LNCAP (cell line): ENCODE data around the gene FRAS1.

Experiments used
- TF ChIP-seq, protein P1 (sequence below): fragments of 450-650 bp; IDR thresholded peaks from 2 replicates; pipeline ENCODE4 v1.5.1; 2017; ENCODE audit warnings: mild to moderate bottlenecking

FRAS1 gene

DNA sequence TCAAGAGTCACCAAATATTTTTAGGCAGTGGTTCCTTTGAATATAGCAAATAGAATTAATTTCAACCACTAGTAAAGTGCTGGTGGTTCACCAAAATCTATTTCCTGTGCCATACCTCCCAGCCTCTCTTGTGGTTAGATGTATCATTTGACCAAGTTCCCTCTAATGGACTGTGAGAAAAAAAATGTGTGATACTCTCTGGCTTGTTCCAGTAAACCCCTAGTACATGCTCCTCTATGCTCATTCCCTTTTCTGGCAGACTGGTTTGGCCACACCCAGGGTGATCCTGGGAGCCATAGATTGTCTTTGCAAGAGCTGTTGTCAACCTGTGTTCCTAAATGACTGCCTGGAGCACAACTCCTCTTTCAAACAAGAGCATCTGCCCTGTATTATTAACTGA is 109.5 kb downstream of the FRAS1 start:
- TF ChIP-seq, protein P1, sequence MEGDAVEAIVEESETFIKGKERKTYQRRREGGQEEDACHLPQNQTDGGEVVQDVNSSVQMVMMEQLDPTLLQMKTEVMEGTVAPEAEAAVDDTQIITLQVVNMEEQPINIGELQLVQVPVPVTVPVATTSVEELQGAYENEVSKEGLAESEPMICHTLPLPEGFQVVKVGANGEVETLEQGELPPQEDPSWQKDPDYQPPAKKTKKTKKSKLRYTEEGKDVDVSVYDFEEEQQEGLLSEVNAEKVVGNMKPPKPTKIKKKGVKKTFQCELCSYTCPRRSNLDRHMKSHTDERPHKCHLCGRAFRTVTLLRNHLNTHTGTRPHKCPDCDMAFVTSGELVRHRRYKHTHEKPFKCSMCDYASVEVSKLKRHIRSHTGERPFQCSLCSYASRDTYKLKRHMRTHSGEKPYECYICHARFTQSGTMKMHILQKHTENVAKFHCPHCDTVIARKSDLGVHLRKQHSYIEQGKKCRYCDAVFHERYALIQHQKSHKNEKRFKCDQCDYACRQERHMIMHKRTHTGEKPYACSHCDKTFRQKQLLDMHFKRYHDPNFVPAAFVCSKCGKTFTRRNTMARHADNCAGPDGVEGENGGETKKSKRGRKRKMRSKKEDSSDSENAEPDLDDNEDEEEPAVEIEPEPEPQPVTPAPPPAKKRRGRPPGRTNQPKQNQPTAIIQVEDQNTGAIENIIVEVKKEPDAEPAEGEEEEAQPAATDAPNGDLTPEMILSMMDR, result no peak

DNA sequence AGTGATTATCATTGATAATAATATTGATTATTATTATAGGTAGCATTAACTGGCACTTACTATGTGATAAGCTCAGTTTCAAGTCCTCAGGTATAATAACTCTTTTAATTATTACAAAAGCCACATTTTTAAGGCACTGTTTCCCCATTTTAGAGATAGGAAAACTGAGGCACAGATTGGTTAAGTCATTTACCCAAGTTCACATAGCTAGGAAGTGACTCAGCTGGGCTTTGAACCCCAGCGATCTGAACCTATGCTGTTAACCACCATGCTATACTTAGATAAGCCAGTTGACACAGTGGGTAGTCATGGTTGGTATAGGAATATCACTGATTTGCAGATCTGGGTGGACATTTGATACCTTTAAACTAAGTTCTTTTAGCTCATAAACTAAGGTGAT is 110.4 kb downstream of the FRAS1 start:
- TF ChIP-seq, protein P1, result no peak

DNA sequence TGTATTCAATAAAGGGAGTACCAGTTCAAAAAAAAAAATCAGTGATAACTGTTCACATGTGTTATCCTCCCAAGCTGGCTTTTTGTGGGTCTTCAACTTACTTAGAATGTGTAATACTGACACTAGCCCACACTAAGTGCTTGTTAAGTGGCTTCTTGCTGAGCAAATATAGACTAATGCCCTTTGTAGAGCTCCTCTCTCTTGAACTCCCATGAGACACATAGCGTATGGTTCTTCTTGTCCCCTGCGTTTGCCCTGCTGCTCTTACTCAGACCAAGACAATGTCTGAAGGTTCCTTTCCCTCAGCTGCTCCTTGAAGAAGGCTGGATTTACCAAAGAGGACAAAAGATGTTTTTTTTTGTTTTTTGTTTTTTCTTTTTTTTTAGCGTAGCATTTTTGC is 110.9 kb downstream of the FRAS1 start:
- TF ChIP-seq, protein P1, result no peak

DNA sequence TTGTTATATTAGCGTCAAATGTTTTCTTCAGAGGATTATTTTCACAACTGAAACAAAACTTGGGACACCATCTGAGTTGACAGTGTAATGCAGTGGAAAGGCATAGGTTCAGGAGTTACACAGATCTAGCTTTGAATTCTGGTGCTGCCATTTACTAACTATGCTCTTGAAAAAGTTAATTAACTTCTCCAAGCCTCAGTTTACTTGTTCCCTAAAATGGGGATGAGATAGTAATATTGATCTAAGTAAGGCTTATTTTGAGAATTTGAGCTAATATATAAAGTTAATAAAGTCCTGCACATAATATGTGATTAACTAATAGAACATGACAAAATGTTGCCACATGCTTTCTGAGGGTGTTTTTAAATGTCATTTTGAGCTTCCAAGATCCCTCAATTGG is 112.6 kb downstream of the FRAS1 start:
- TF ChIP-seq, protein P1, result no peak

DNA sequence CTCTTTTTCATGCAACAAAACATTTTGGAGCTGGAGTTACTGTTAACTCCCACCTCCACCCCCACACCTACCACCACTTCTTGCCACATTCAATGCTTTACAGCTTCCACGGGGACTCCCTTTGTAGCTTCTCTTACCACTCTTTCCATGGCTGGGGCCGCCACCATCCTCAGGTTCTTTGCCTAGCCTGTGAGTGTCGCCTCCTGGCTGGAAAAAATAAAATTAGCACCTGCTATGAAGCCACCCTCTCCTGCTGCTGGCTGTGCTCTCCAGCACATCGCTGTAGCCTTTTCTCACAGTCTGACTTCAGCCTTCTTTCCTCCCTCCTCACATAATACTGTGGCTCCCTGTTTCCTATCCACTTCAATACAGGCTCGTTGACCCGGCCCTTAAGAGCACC is 114.4 kb downstream of the FRAS1 start:
- TF ChIP-seq, protein P1, result no peak

DNA sequence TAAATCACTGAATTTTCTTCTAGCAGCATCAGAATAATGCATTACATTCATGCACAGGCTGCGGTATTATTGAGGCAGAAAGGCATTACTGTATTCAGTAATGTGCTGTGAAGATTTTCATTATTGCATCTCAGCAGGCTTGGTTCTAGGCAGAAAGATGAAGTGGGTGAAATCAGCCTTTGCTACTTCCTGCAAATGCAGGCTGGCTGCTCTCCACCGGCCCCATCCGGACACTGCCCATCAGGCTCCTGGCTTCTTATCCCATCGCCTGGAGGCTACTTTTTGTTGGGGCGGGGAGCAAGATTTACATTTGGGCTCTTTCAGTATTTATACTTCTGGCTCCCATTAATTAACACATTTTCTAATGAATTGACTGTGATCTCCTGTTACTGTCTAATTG is 117.8 kb downstream of the FRAS1 start:
- TF ChIP-seq, protein P1, result no peak

DNA sequence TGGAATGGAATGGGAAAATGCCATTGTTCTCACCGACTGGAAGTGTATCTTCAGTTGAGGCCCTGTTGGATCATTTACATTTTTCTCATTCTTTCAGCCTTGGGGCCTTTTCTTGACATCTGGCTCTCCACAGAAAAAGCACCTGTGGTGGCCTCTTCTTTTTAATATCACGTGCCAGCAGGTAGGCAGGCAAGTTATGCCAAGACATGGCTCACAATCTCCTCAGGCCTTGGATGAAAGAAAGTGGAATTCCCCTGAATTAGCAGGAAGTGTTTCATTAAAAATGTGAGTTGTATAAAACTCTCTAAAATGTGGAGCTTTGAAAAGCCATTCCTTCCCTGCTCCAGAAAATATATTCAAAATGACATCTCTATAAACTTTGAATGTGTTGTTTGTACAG is 122.1 kb downstream of the FRAS1 start:
- TF ChIP-seq, protein P1, result no peak

DNA sequence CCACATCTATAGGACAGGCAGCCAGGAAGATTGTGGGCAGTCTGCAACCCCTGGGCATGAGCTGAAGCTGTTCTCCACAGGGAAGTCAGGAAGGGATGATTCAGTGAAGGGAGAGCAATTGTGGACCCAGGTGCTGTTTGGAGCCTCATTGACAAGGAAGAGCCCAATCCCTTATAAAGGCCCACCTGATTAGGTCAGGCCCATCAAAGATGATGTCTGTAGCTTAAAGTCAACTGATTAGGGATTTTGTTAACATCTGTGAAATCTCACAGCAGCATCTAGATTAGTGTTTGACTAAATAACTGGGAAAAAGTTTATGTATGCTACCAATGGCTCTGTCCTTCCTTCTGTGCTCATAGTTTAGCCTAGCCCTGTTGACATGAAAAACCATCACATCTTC is 127.5 kb downstream of the FRAS1 start:
- TF ChIP-seq, protein P1, result no peak
